Skeletal muscle tissue (tissue), 4 donors: Measurements from ENCODE around the gene DNALI1. TPM values are rescaled to one million over a fixed set of nuclear protein-coding genes. Genes with fewer than 3 reads are reported as not detected.
"Not testable (repeated sequence)": the region's sequence is repeated elsewhere in the genome, so short reads cannot be mapped to it uniquely, and the experiment has no call there.

Experiments used
- H3K27ac ChIP-seq: one replicate; pipeline ENCODE4 v1.7.0; 2013; ENCODE audit warnings: mild to moderate bottlenecking, low read depth, low read length, inconsistent platforms
- H3K27me3 ChIP-seq, 3 donors: one replicate each; pipeline ENCODE4 v1.7.0; 2013; ENCODE audit warnings: low read length in 3 of 3; ENCODE audit not compliant: control insufficient read depth in 3 of 3, insufficient read depth in 3 of 3
- H3K36me3 ChIP-seq, 3 donors: one replicate each; pipeline ENCODE4 v1.7.0; 2013; ENCODE audit warnings: low read length in 3 of 3; ENCODE audit not compliant: control insufficient read depth in 3 of 3, insufficient read depth in 3 of 3
- H3K4me1 ChIP-seq, 3 donors: one replicate each; pipeline ENCODE4 v1.7.0; 2013; ENCODE audit warnings: low read length in 3 of 3, mild to moderate bottlenecking in 3 of 3; ENCODE audit not compliant: control insufficient read depth in 3 of 3, insufficient read depth in 3 of 3
- H3K4me3 ChIP-seq, 3 donors: one replicate each; pipeline ENCODE4 v1.7.0; 2013; ENCODE audit warnings: low read length in 3 of 3
- H3K9ac ChIP-seq, 3 donors: one replicate each; pipeline ENCODE4 v1.7.0; 2013; ENCODE audit warnings: low read length in 3 of 3, mild to moderate bottlenecking in 3 of 3, moderate library complexity in 2 of 3, low read depth in 1 of 3
- H3K9me3 ChIP-seq, 3 donors: one replicate each; pipeline ENCODE4 v1.7.0; 2013; ENCODE audit warnings: low read length in 3 of 3; ENCODE audit not compliant: control insufficient read depth in 3 of 3
- total RNA-seq: library from RNA; depleted of rRNA; stranded (reverse); fragments of >200 nt; gene quantifications from one replicate; pipeline ENCODE4 v1.2.3, GENCODE V29; 2014
- donor health status: Osteomylitis.

DNALI1 gene
- total RNA-seq, 1 donor from 2014 or later: 1.0 TPM

DNA sequence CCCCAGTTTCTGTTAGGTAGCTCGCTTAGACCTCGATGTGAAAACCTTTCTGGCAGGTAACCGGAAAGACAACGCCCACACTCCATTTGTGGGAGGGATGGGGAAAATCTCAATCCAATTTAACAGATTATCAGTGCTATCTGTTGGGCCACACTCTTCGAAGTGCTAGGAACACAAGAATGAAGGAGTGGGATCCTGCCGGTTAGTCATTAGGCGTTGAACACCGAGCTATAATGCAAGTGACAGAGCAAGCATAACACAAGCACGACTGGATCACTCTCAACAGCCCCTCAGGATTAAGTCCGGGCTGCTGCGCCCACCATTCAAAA, 3.2 kb upstream of the DNALI1 start:
- H3K9me3 ChIP-seq: no peaks in the 10 kb centered on the region
- H3K4me1 ChIP-seq: peaks cover 15 to 26% (median 23%) of the 10 kb centered on the region in 3 donors
- H3K4me3 ChIP-seq: peak overlapping the region; percentile 83 to 96 (median 86)
- peaks cover 0 to 3% (median 0%) of the 10 kb centered on the region in 3 donors for H3K27me3 ChIP-seq
- peaks cover 11 to 14% (median 14%) of the 10 kb centered on the region in 3 donors for H3K36me3 ChIP-seq
- H3K27ac ChIP-seq: peak overlapping the region; percentile 90
- peak overlapping the region; percentile 91 to 97 (median 95) for H3K9ac ChIP-seq

DNA sequence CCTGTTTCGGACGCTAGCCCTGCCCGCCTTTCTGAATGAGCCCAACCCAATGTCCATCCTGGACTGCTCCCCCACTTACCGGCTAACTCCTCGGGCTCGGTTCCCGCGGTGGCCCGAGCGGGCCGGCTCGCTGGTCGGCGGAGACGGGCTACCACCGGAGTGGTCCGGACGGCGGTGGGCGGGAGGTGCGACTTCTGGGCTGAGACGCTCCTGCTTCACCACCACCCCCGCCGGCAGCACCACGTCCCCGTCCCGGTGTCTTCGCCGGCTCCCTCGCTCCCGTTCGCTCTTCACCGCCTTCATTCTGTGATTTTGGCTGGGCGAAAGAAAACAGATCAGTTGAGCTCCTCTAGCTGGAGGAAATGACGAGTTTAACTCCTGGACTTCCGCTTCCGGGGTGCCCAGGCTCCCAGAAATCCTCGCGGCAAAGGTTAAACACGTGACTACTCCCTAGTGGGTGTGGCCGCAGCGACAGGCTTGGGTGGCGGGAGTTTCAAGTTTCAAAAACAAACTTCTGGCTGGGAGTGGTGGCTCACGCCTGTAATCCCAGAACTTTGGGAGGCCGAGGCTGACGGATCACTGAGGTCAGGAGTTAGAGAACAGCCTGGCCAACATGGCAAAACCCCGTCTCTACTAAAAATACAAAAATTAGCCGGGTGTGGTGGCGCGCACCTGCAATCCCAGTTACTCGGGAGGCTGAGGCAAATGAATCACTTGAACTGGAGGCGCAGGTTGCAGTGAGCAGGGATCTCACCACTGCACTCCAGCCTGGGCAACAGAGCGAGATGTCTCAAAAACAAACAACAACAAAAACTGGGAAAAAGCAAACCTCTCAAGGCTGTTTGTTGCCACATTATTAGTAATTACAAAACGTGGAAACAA, 2.6 kb upstream of the DNALI1 start, which contains the start of gene SNIP1:
TSS of gene SNIP1 (minus strand) at position 367 of the 882 bp plus-strand sequence. CDS start at position 303, 64 bp downstream.
- Histone ChIP-seq H3K4me1 (peaks cover 15 to 26% (median 23%) of the 10 kb centered on the region in 3 donors), H3K4me3 (peak within 1 kb of the TSS; percentile 83 to 96 (median 86)), H3K9ac (peak within 1 kb of the TSS; percentile 91 to 97 (median 95)), H3K27ac (peak within 1 kb of the TSS; percentile 90), H3K36me3 (peaks cover 9 to 14% (median 14%) of the 10 kb centered on the region in 3 donors), H3K27me3 (peaks cover 0 to 3% (median 0%) of the 10 kb centered on the region in 3 donors), H3K9me3 (no peaks in the 10 kb centered on the region)

DNA sequence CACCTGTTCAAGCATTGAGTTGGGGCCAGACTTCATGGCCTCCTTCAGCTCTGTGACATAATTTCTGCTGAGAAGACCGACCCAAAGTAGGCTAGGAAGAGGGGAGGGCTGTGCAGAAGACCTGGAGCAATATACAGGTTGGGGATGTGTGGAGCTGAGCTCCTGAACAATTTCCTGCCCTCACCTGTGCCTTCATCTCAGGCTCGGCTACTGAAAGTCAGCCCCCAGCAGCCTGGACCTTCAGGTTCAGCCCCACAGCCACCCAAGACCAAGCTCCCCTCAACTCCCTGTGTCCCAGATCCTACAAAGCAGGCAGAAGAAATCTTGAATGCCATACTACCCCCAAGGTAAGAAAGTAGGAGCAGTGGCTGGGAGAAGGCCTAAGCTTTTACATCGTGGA, 662 bp downstream of the DNALI1 start:
- peaks cover 14 to 25% (median 20%) of the 10 kb centered on the region in 3 donors for H3K4me1 ChIP-seq
- H3K36me3 ChIP-seq: peaks cover 2 to 4% (median 3%) of the 10 kb centered on the region in 3 donors
- H3K27ac ChIP-seq: no peak overlapping the region
- no peak overlapping the region for H3K9ac ChIP-seq
- peaks cover 0 to 3% (median 0%) of the 10 kb centered on the region in 3 donors for H3K27me3 ChIP-seq
- H3K9me3 ChIP-seq: no peaks in the 10 kb centered on the region
- H3K4me3 ChIP-seq: peak overlapping the region; percentile 64 to 70 (median 68)

DNA sequence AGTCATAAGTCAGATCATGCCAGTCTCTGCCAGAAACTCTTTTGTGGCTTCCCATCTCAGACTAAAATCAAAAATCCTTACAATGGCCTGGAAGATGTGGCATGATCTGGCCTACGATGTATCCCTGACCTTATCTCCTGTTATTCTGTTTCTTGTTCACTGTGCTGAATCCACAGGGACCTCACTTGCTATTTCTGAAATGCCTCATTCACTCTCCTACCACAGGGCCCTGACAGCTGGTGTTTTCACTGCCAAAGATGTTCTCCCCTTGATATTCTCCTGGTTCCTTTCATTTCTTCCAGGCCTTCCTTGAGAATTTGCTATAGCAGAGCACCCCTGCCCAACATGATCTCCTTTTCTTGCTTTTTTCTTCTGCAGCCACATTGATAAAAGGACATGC, 1.7 kb downstream of the DNALI1 start:
- Histone ChIP-seq H3K36me3 (peaks cover 0 to 4% (median 3%) of the 10 kb centered on the region in 3 donors), H3K4me1 (peaks cover 4 to 15% (median 10%) of the 10 kb centered on the region in 3 donors), H3K27me3 (peaks cover 0 to 3% (median 0%) of the 10 kb centered on the region in 3 donors), H3K9ac (no peak overlapping the region), H3K27ac (no peak overlapping the region), H3K9me3 (no peaks in the 10 kb centered on the region), H3K4me3 (no peak overlapping the region)

DNA sequence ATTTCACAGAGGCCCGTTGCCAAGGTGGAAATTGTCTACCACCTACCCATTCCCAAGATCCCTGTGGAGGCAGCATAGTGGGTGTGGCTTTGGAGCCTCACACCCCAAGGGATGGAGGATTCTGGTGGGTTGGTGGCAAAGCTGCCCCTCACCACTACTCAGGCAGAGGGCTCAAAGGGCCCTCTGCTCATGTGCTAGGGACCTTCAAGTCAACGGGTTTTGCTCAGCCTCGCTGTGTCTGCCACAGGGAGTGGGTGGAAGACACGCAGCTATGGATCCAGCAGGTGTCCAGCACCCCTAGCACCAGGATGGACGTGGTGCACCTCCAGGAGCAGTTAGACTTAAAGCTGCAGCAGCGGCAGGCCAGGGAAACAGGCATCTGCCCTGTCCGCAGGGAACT, 2.3 kb downstream of the DNALI1 start:
- Histone ChIP-seq H3K4me1 (peaks cover 3 to 10% (median 10%) of the 10 kb centered on the region in 3 donors), H3K36me3 (peaks cover 0 to 4% (median 0%) of the 10 kb centered on the region in 3 donors), H3K27ac (no peak overlapping the region), H3K4me3 (no peak overlapping the region), H3K27me3 (peaks cover 0 to 3% (median 0%) of the 10 kb centered on the region in 3 donors), H3K9me3 (no peaks in the 10 kb centered on the region), H3K9ac (no peak overlapping the region)

DNA sequence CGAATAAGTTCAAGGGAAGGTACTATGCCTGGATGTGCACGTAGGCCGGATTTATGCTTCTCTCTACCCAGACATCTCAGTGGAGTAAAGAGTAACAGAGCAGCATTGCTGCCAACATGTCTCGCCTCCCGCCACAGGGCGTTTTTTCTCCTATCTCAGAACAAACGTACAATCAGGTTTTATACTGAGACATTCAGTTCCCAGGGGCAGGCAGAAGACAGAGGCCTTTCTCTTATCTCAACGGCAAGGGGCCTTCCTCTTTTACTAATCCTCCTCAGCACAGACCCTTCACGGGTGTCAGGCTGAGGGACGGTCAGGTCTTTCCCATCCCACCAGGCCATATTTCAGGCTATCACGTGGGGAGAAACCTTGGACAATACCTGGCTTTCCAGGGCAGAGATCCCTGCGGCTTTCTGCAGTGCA, 3.2 kb downstream of the DNALI1 start:
- not testable (repeated sequence) for H3K27me3 ChIP-seq, H3K9ac ChIP-seq, H3K9me3 ChIP-seq, H3K27ac ChIP-seq, H3K4me1 ChIP-seq, H3K4me3 ChIP-seq, H3K36me3 ChIP-seq

DNA sequence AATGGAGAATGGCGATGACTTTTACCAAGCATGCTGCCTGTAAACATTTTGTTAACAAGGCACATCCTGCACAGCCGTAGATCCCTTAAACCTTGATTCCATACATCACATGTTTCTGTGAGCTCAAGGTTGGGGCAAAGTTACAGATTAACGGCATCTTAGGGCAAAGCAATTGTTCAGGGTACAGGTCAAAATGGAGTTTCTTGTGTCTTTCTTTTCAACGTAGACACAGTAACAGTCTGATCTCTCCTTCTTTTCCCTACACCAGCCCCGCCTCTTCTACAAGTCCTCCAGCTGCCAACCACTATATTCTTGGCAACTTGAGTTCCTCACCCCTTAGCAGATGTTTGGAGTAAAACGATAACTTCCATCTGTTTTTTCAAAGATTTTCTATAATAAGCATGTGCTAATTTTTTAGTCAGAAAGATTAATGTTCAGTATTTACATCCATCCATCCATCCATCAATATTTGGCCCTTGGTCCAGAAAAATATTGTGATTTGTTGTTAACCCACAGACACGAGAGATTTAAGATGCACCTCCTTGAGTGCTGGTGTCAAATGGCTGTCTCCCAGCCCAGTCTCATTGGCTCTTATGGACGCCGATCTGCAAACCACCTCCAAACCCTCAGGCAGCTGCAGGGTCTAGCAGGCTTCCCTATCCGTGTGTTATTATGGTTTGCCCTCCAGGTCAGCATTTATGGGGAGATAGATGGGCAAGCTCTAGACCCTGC, 3.8 kb downstream of the DNALI1 start:
- no peak overlapping the region for H3K4me3 ChIP-seq
- H3K27me3 ChIP-seq: peaks cover 0 to 3% (median 0%) of the 10 kb centered on the region in 3 donors
- H3K4me1 ChIP-seq: peaks cover 3 to 10% (median 10%) of the 10 kb centered on the region in 3 donors
- H3K27ac ChIP-seq: no peak overlapping the region
- H3K9me3 ChIP-seq: no peaks in the 10 kb centered on the region
- H3K36me3 ChIP-seq: peaks cover 2 to 13% (median 10%) of the 10 kb centered on the region in 3 donors
- no peak overlapping the region for H3K9ac ChIP-seq

DNA sequence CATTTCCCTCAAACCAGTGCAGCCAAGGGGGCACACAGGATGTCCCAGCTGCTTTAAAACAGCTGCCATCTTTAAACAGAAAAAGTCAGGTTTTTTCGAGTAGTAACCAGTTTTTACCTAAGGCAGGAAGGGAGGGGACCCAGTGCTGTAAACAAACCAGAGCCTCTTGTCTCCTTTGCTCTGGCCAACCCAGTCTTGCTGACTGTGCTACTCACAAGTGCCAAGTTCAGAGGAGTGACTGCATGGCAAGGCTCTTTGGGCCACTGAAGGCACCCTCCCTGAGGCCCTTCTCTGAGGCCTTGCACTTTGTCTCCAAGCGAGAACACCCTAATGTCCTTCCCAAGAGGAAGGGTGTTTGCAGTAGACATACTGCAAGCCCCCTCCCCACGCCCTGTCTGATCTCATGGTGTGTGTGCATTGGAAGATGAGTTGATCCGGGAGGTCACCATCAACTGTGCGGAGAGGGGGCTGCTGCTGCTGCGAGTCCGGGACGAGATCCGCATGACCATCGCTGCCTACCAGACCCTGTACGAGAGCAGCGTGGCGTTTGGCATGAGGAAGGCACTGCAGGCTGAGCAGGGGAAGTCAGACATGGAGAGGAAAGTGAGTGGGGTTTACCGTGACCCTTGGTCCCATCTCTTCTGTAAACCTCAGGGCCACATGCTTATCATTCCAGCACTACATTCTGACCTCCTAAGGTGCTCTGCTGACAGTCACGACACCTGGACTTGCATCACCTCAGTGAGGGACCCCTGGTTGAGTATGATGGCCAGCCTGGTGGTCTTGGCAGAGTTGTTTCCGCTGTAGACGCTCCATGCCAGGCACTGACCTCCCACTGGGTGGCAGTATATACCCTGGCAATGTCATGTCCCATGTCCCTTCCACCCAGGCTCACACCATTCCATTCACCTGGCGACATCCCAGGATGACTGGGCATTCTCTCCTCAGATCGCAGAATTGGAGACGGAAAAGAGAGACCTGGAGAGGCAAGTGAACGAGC, 4.7 kb downstream of the DNALI1 start:
- peaks cover 6 to 22% (median 18%) of the 10 kb centered on the region in 3 donors for H3K36me3 ChIP-seq
- H3K27me3 ChIP-seq: peaks cover 0 to 3% (median 0%) of the 10 kb centered on the region in 3 donors
- H3K9ac ChIP-seq: no peak overlapping the region
- H3K27ac ChIP-seq: no peak overlapping the region
- H3K4me3 ChIP-seq: no peak overlapping the region
- H3K9me3 ChIP-seq: no peaks in the 10 kb centered on the region
- peaks cover 2 to 7% (median 7%) of the 10 kb centered on the region in 3 donors for H3K4me1 ChIP-seq

DNA sequence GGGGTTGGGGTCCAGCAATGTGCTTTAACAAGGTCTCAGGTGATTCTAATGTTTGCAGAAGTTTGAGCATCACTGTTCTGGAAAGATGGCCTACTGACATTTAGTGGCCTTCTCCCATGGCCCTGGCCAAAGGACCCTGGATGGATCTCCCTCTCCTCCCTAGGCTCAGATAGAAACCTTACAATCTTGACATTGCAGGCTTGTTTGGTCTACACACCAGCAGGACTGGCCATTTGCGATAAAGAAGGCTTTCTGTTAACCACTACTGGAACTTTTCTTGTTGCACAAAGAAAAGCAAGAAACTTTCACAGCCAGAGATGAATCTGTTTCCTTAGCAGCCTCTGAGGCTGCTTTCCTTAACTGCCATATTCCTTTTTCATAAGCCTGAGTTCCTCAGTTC, 6.2 kb downstream of the DNALI1 start:
- H3K36me3 ChIP-seq: peaks cover 18 to 37% (median 34%) of the 10 kb centered on the region in 3 donors
- no peaks in the 10 kb centered on the region for H3K9me3 ChIP-seq
- H3K9ac ChIP-seq: no peak overlapping the region

More for the DNA sequence above, 6.2 kb downstream of the DNALI1 start:
- Histone ChIP-seq H3K4me1 (no peaks in the 10 kb centered on the region), H3K27ac (no peak overlapping the region), H3K27me3 (no peaks in the 10 kb centered on the region), H3K4me3 (no peak overlapping the region)
